SK-N-MC (cell line): Measurements from ENCODE around the gene BCAS1.

Experiments used
- DNase-seq: peaks from one replicate; pipeline ENCODE4 v3.0.0-alpha.2; 2011; ENCODE audit warnings: low read depth, low spot score
- H3K27ac ChIP-seq: fragments of 200-600 bp; sonication (generic); 2 replicates; pipeline ENCODE4 v1.5.1; 2016; ENCODE audit warnings: mixed run types
- H3K36me3 ChIP-seq: fragments of 200-600 bp; sonication (generic); 2 replicates; pipeline ENCODE4 v1.6.1; 2017; ENCODE audit warnings: antibody characterized with exemption, low read length, mixed read lengths; ENCODE audit not compliant: insufficient read depth
- H3K4me3 ChIP-seq: fragments of 200-600 bp; sonication (generic); 2 replicates; pipeline ENCODE4 v1.5.1; 2016
- H3K9ac ChIP-seq: fragments of 200-600 bp; sonication (generic); 2 replicates; pipeline ENCODE4 v1.8.0; 2017; ENCODE audit warnings: mixed run types, mixed read lengths; ENCODE audit not compliant: insufficient read length
- H3K9me3 ChIP-seq: fragments of 200-600 bp; sonication (generic); 2 replicates; pipeline ENCODE4 v1.6.1; 2017; ENCODE audit warnings: low read depth, mild to moderate bottlenecking, antibody characterized with exemption, low read length, moderate library complexity, mixed read lengths
- EZH2 ChIP-seq: fragments of 200-600 bp; sonication (generic); IDR thresholded peaks from one replicate; pipeline ENCODE4 v1.6.1; 2017; ENCODE audit warnings: antibody characterized with exemption
- FOXP2 ChIP-seq: optimal IDR thresholded peaks from 2 replicates; pipeline ENCODE3; 2011; ENCODE audit warnings: mild to moderate bottlenecking, moderate library complexity; ENCODE audit not compliant: insufficient read depth; ENCODE audit errors: extremely low read length, control extremely low read depth
- POLR2AphosphoS5 ChIP-seq: IDR thresholded peaks from 2 replicates; pipeline ENCODE4 v1.6.1; 2012; ENCODE audit warnings: mild to moderate bottlenecking, low read depth, low read length, borderline replicate concordance

Gene BCAS1

GRCh38 chr20:53929974-53930650 is 140.3 kb downstream of the BCAS1 start:
- H3K9me3 ChIP-seq = no peaks in the 10 kb centered on the region
- DNase-seq = no peak
- no peak overlapping the region for H3K4me3 ChIP-seq
- no peaks in the 10 kb centered on the region for H3K36me3 ChIP-seq
- H3K9ac ChIP-seq = no peak overlapping the region
- no peak for TF ChIP-seq FOXP2
- no peak for TF ChIP-seq EZH2
- no peak overlapping the region for H3K27ac ChIP-seq

DNA sequence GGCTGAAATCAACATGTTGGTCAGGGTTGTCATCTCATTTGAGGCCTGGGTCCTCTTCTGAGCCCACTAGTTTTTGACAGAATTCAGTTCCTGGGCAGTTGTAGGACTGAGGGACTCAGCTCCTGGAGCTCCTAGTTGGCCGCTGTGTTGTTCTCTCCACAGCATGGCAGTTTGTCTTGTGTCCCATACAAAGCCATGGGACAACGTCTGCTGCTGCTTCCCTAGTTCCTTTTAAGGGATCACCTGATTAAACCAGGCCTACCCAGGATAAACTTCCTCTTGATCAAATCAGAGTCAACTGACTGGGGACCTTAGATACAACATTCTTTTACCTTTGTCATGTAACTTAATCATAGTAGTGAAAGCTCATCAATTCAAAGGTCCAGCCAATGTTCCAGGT is 141.0 kb downstream of the BCAS1 start:
- Histone ChIP-seq H3K36me3 (no peaks in the 10 kb centered on the region), H3K4me3 (no peak overlapping the region), H3K9ac (no peak overlapping the region), H3K27ac (no peak overlapping the region), H3K9me3 (no peaks in the 10 kb centered on the region)
- TF ChIP-seq FOXP2 (no peak), EZH2 (no peak), POLR2AphosphoS5 (no peak)
- no peak for DNase-seq

DNA sequence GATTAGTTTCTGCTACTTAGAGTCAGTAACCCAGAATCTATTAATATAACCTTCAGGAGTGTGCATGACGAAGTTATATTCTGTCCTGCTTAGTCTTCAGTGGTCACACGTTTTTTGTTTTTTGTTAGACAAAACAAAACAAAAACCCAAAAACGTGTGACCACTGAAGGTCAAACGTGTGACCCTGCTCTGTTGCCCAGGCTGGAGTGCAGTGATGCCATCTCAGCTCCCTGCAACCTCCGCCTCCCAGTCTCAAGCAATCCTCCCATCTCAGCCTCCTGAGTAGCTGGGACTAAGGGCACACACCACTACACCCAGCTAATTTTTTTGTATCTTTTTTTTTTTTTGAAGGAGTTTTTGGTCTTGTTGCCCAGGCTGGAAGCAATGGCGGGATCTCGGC is 142.4 kb downstream of the BCAS1 start:
- Histone ChIP-seq H3K4me3 (no peak overlapping the region), H3K36me3 (no peaks in the 10 kb centered on the region), H3K9ac (no peak overlapping the region), H3K9me3 (no peaks in the 10 kb centered on the region), H3K27ac (no peak overlapping the region)
- no peak for TF ChIP-seq FOXP2
- TF ChIP-seq POLR2AphosphoS5 = no peak
- TF ChIP-seq EZH2 = no peak
- DNase-seq = no peak

GRCh38 chr20:53926428-53927028 is 143.9 kb downstream of the BCAS1 start:
- no peak for TF ChIP-seq POLR2AphosphoS5
- no peak for TF ChIP-seq EZH2
- TF ChIP-seq FOXP2 = no peak
- DNase-seq = peak; percentile 66
- Histone ChIP-seq H3K9ac (no peak overlapping the region), H3K27ac (peak overlapping the region; percentile 53; the same call in 1 of the 2 replicates), H3K9me3 (no peaks in the 10 kb centered on the region), H3K4me3 (peak overlapping the region; percentile 26; the same call in 1 of the 2 replicates), H3K36me3 (no peaks in the 10 kb centered on the region)

DNA sequence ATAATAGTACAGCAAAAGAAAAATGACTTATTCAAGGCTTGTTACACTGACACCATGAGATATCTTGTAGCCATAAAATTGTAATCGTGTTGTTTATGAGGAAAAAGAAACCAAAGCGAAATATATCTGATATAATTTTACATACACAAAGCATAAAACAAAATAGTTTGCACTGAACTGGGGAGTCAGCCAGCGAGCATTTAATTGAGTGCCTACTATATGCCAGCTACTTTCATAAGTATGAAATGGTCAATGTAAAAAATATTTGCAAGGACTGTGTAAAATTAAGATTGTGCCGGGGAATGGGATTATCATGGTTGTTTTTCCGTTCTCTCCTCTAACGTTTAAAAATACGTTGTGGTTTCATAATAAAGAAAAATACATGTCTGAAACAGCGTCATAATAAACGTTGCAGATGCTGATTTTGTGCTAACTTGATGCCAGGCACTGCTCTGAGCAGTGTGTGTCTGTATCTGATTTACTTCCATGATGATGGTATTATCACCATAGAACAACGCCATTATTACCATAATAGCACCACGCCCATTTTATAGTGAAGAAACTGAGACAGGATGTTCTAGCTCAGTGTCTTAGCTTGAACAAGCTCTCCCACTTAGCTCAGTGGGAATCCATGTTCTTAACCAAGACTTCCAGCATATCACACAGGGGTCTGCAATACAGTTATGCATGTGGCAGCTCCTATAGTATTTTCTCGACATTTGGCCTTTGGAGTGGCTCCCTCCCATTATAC is 144.6 kb downstream of the BCAS1 start:
- Histone ChIP-seq H3K27ac (peak overlapping the region; percentile 53; the same call in 1 of the 2 replicates), H3K9ac (no peak overlapping the region), H3K9me3 (no peaks in the 10 kb centered on the region), H3K4me3 (peak overlapping the region; percentile 26; the same call in 1 of the 2 replicates), H3K36me3 (no peaks in the 10 kb centered on the region)
- TF ChIP-seq EZH2 (no peak), POLR2AphosphoS5 (no peak), FOXP2 (no peak)
- DNase-seq = no peak

- H3K9me3 ChIP-seq = no peaks in the 10 kb centered on the region
- TF ChIP-seq EZH2 (no peak), FOXP2 (no peak), POLR2AphosphoS5 (no peak)
- no peak overlapping the region for H3K4me3 ChIP-seq
- H3K9ac ChIP-seq = no peak overlapping the region
- no peaks in the 10 kb centered on the region for H3K36me3 ChIP-seq
- no peak for DNase-seq
- peak overlapping the region; percentile 58; the same call in 1 of the 2 replicates for H3K27ac ChIP-seq
These were observed 146.6 kb downstream of the BCAS1 start for GRCh38 chr20:53923566-53924369.

- DNase-seq = no peak
- Histone ChIP-seq H3K9me3 (no peaks in the 10 kb centered on the region), H3K27ac (peak overlapping the region; percentile 58; the same call in 1 of the 2 replicates), H3K36me3 (no peaks in the 10 kb centered on the region), H3K4me3 (no peak overlapping the region), H3K9ac (no peak overlapping the region)
- no peak for TF ChIP-seq POLR2AphosphoS5
- TF ChIP-seq EZH2 = no peak
- TF ChIP-seq FOXP2 = no peak
These were observed 147.5 kb downstream of the BCAS1 start for GRCh38 chr20:53922901-53923314.

DNA sequence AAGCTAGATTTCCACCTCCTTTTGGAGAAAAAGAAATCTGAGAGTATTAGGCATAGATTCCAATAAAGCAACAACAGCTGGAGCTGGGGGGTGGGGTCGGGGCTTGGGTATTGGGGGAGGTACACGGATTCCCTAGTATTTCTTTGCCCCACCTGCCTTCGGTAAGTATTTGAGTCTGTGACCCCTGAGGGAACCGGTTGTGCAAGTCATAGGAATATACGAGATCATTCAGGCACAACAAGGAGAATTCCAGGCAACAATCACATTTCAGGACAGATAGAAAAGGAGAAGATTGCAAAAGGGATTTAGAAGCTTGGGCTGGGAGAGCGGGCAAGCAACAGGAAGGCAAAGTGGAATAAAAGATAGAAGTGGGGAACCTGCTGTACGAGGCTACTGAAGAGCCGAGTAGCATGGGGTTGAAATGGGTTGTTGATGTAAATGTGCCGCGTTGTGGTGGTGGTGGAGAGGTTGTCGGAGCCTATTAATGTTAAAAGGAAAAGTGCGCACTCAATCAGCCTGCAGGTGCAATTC is 148.9 kb downstream of the BCAS1 start:
- Histone ChIP-seq H3K27ac (no peak overlapping the region), H3K9me3 (no peaks in the 10 kb centered on the region), H3K4me3 (no peak overlapping the region), H3K9ac (no peak overlapping the region), H3K36me3 (no peaks in the 10 kb centered on the region)
- DNase-seq = no peak
- TF ChIP-seq POLR2AphosphoS5 (no peak), EZH2 (no peak), FOXP2 (no peak)
